HepG2 (cell line): Measurements from ENCODE around the gene ABCA4. TPM values are rescaled to one million over a fixed set of nuclear protein-coding genes. Genes with fewer than 3 reads are reported as not detected.

Experiments
- CC2D1A ChIP-seq: sonication (generic); formaldehyde crosslinking; IDR thresholded peaks from 2 replicates; pipeline ENCODE4 v1.8.1; 2023; ENCODE audit warnings: mild to moderate bottlenecking, missing genetic modification reagents
- DNMT3B ChIP-seq: conservative IDR thresholded peaks from 2 replicates; pipeline ENCODE4 v1.6.1; 2016; ENCODE audit warnings: missing biosample characterization, control low read depth
- FOXJ3 ChIP-seq: sonication (generic); formaldehyde crosslinking; IDR thresholded peaks from 2 replicates; pipeline ENCODE4 v1.4.0; 2020; ENCODE audit warnings: missing genetic modification reagents, mild to moderate bottlenecking, borderline replicate concordance
- HNRNPUL1 ChIP-seq: fragments of 200-400 bp; formaldehyde crosslinking; IDR thresholded peaks from 2 replicates; pipeline ENCODE4 v1.6.1; 2017; ENCODE audit warnings: low read depth, mild to moderate bottlenecking, low read length, moderate library complexity
- HOXA7 ChIP-seq: sonication (generic); formaldehyde crosslinking; IDR thresholded peaks from 2 replicates; pipeline ENCODE4 v1.8.1; 2022; ENCODE audit warnings: mild to moderate bottlenecking, missing genetic modification reagents, moderate library complexity
- HOXD1 ChIP-seq: sonication (generic); formaldehyde crosslinking; IDR thresholded peaks from 2 replicates; pipeline ENCODE4 v1.5.0; 2020; ENCODE audit warnings: missing genetic modification reagents
- KAT7 ChIP-seq: IDR thresholded peaks from 2 replicates; pipeline ENCODE4 v1.6.1; 2018; ENCODE audit warnings: borderline replicate concordance, missing compliant biosample characterization
- KMT2B ChIP-seq: IDR thresholded peaks from 2 replicates; pipeline ENCODE4 v1.6.1; 2016; ENCODE audit warnings: missing genetic modification reagents, missing compliant biosample characterization
- NBN ChIP-seq: fragments of 450-650 bp; conservative IDR thresholded peaks from 2 replicates; pipeline ENCODE4 v1.6.1; 2017
- NR3C1 ChIP-seq: sonication (generic); formaldehyde crosslinking; IDR thresholded peaks from 2 replicates; pipeline ENCODE4 v1.4.0; 2020; ENCODE audit warnings: missing genetic modification reagents
- SMAD1 ChIP-seq: sonication (generic); formaldehyde crosslinking; IDR thresholded peaks from 2 replicates; pipeline ENCODE4 v1.4.0; 2020; ENCODE audit warnings: missing genetic modification reagents, low read depth, mild to moderate bottlenecking, borderline replicate concordance
- SUZ12 ChIP-seq: fragments of 150-350 bp; IDR thresholded peaks from 2 replicates; pipeline ENCODE4 v1.6.1; 2014; ENCODE audit warnings: low read depth, low read length
- TBP ChIP-seq: sonication (generic); formaldehyde crosslinking; IDR thresholded peaks from 2 replicates; pipeline ENCODE4 v1.5.0; 2020; ENCODE audit warnings: missing genetic modification reagents
- TCF12 ChIP-seq, 2 experiments: fragments of 450-650 bp in 1 of 2; sonication (generic) in 1 of 2; formaldehyde crosslinking in 1 of 2; IDR thresholded peaks; 2 replicates each; pipeline versions ENCODE4 v1.6.1 to v1.8.0; 2017 to 2022; ENCODE audit warnings: antibody characterized with exemption in 1 of 2, mild to moderate bottlenecking in 1 of 2, missing genetic modification reagents in 1 of 2, moderate library complexity in 1 of 2
- ZNF12 ChIP-seq: sonication (generic); formaldehyde crosslinking; IDR thresholded peaks from 2 replicates; pipeline ENCODE4 v1.5.0; 2020; ENCODE audit warnings: missing genetic modification reagents
- ZNF17 ChIP-seq: sonication (generic); formaldehyde crosslinking; IDR thresholded peaks from 2 replicates; pipeline ENCODE4 v1.5.0; 2020; ENCODE audit warnings: mild to moderate bottlenecking, missing genetic modification reagents
- ZNF224 ChIP-seq: sonication (generic); formaldehyde crosslinking; IDR thresholded peaks from 2 replicates; pipeline ENCODE4 v1.5.0; 2020; ENCODE audit warnings: mild to moderate bottlenecking, missing genetic modification reagents
- ZNF333 ChIP-seq: sonication (generic); formaldehyde crosslinking; IDR thresholded peaks from 2 replicates; pipeline ENCODE4 v1.4.0; 2020; ENCODE audit warnings: mild to moderate bottlenecking, missing genetic modification reagents, borderline replicate concordance
- ZNF430 ChIP-seq: sonication (generic); formaldehyde crosslinking; IDR thresholded peaks from 2 replicates; pipeline ENCODE4 v1.9.0; 2021; ENCODE audit warnings: mild to moderate bottlenecking, missing genetic modification reagents
- ZNF543 ChIP-seq: sonication (generic); formaldehyde crosslinking; IDR thresholded peaks from 2 replicates; pipeline ENCODE4 v1.4.0; 2020; ENCODE audit warnings: mild to moderate bottlenecking, missing genetic modification reagents
- ZNF720 ChIP-seq: sonication (generic); formaldehyde crosslinking; IDR thresholded peaks from 2 replicates; pipeline ENCODE4 v1.4.0; 2020; ENCODE audit warnings: missing genetic modification reagents
- polyA plus RNA-seq, 8 experiments: library from polyadenylated mRNA; depleted of rRNA in 3 of 8; stranded (reverse) in 7 of 8; unstranded in 1 of 8; fragments of >200 nt; fragmentation: Illumina TruSeq in 4 of 8; extraction: Trizol in 4 of 8; gene quantifications; 2 replicates each; pipeline versions ENCODE4 v1.2.1 to v1.2.3, GENCODE V29; 2011 to 2016; ENCODE audit warnings: low read depth in 4 of 8, missing spikeins in 1 of 8, mixed read lengths in 1 of 8; ENCODE audit not compliant: insufficient read depth in 1 of 8
- total RNA-seq, 5 experiments: library from RNA; depleted of rRNA; stranded (reverse); fragments of >200 nt; fragmentation: Illumina TruSeq; extraction: Trizol; gene quantifications; 2 replicates each; pipeline ENCODE4 v1.2.3, GENCODE V29; 2016; ENCODE audit warnings: low read depth in 1 of 5
- TF ChIP-seq, protein P1 (sequence below): sonication (generic); formaldehyde crosslinking; IDR thresholded peaks from 2 replicates; pipeline ENCODE4 v1.4.0; 2020; ENCODE audit warnings: mild to moderate bottlenecking, missing genetic modification reagents
- TF ChIP-seq, protein P2 (sequence below): sonication (generic); formaldehyde crosslinking; IDR thresholded peaks from 2 replicates; pipeline ENCODE4 v1.5.1; 2020; ENCODE audit warnings: mild to moderate bottlenecking, missing genetic modification reagents, moderate library complexity
- TF ChIP-seq, protein P3 (sequence below): sonication (generic); formaldehyde crosslinking; IDR thresholded peaks from 2 replicates; pipeline ENCODE4 v1.5.0; 2020; ENCODE audit warnings: missing genetic modification reagents
- TF ChIP-seq, protein P4 (sequence below): fragments of 450-650 bp; IDR thresholded peaks from 2 replicates; pipeline ENCODE4 v1.6.1; 2017; ENCODE audit warnings: mild to moderate bottlenecking

The ABCA4 gene
- total and polyA plus RNA-seq, 2 of the 13 experiments (the other 11 are each of a cell fraction or from before 2014, with no cell fraction given), result 0.24 to 0.67 TPM

DNA sequence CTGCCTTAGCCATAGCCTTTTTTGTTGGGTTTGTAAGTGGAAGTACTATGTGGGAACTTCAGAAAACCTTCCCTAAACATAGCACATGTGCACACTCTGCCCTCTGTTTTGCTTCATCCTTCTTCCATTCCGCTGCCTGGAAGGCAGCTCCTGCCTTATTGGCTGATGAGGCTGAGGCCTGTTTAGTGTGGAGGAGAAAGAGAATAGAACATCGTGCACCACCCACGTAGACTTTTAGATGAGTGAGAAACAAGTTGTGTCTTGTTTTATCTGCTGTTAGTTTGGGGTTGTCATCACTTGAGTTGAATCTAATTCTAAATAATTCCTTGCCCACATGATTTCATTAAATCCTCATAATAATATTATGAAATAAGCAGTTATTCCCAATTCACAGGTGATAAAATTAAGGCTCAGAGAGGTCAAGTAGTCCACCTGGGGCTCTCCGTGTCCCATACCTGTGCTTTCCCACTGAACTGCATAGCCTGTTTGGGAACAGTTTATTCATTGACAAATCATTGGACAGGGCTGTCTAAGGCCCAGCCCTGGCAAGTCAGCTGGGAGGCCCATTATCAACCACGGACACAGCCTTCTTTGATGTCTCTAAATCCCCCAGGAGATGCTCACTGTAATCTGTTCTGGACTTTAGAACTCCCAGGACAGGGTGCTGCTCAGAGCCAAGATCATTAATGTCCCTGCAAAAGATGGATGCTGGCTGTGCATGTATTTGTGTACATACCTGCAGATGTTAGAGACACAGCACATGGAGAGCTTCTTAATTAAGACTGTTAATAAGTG is 93.0 kb downstream of the ABCA4 start (continued):
- TF ChIP-seq ZNF17 (CRISPR knock-in tag) (no peak), HOXD1 (CRISPR knock-in tag) (no peak), HOXA7 (CRISPR knock-in tag) (no peak), ZNF430 (no peak), ZNF224 (CRISPR knock-in tag) (no peak), SMAD1 (CRISPR knock-in tag) (no peak), ZNF333 (CRISPR knock-in tag) (no peak), KMT2B (CRISPR knock-in tag) (no peak), SUZ12 (no peak), TBP (CRISPR knock-in tag) (no peak), NR3C1 (CRISPR knock-in tag) (no peak), KAT7 (CRISPR knock-in tag) (no peak), CC2D1A (CRISPR knock-in tag) (no peak), FOXJ3 (CRISPR knock-in tag) (no peak; the same call in 1 of the 2 replicates), NBN (no peak), HNRNPUL1 (no peak), ZNF12 (CRISPR knock-in tag) (no peak), TCF12 (IDR thresholded peaks at IDR 0.05) (no peak), TCF12 (CRISPR knock-in tag; IDR thresholded peaks at IDR 0.05) (no peak), DNMT3B (CRISPR knock-in tag) (no peak), ZNF543 (CRISPR knock-in tag) (no peak), ZNF720 (CRISPR knock-in tag) (no peak)
- TF ChIP-seq, protein P1, sequence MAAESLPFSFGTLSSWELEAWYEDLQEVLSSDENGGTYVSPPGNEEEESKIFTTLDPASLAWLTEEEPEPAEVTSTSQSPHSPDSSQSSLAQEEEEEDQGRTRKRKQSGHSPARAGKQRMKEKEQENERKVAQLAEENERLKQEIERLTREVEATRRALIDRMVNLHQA (CRISPR knock-in tag), result no peak
- TF ChIP-seq, protein P2, sequence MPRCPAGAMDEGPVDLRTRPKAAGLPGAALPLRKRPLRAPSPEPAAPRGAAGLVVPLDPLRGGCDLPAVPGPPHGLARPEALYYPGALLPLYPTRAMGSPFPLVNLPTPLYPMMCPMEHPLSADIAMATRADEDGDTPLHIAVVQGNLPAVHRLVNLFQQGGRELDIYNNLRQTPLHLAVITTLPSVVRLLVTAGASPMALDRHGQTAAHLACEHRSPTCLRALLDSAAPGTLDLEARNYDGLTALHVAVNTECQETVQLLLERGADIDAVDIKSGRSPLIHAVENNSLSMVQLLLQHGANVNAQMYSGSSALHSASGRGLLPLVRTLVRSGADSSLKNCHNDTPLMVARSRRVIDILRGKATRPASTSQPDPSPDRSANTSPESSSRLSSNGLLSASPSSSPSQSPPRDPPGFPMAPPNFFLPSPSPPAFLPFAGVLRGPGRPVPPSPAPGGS (CRISPR knock-in tag), result no peak
- TF ChIP-seq, protein P3, sequence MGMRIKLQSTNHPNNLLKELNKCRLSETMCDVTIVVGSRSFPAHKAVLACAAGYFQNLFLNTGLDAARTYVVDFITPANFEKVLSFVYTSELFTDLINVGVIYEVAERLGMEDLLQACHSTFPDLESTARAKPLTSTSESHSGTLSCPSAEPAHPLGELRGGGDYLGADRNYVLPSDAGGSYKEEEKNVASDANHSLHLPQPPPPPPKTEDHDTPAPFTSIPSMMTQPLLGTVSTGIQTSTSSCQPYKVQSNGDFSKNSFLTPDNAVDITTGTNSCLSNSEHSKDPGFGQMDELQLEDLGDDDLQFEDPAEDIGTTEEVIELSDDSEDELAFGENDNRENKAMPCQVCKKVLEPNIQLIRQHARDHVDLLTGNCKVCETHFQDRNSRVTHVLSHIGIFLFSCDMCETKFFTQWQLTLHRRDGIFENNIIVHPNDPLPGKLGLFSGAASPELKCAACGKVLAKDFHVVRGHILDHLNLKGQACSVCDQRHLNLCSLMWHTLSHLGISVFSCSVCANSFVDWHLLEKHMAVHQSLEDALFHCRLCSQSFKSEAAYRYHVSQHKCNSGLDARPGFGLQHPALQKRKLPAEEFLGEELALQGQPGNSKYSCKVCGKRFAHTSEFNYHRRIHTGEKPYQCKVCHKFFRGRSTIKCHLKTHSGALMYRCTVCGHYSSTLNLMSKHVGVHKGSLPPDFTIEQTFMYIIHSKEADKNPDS (CRISPR knock-in tag), result no peak
- TF ChIP-seq, protein P4, sequence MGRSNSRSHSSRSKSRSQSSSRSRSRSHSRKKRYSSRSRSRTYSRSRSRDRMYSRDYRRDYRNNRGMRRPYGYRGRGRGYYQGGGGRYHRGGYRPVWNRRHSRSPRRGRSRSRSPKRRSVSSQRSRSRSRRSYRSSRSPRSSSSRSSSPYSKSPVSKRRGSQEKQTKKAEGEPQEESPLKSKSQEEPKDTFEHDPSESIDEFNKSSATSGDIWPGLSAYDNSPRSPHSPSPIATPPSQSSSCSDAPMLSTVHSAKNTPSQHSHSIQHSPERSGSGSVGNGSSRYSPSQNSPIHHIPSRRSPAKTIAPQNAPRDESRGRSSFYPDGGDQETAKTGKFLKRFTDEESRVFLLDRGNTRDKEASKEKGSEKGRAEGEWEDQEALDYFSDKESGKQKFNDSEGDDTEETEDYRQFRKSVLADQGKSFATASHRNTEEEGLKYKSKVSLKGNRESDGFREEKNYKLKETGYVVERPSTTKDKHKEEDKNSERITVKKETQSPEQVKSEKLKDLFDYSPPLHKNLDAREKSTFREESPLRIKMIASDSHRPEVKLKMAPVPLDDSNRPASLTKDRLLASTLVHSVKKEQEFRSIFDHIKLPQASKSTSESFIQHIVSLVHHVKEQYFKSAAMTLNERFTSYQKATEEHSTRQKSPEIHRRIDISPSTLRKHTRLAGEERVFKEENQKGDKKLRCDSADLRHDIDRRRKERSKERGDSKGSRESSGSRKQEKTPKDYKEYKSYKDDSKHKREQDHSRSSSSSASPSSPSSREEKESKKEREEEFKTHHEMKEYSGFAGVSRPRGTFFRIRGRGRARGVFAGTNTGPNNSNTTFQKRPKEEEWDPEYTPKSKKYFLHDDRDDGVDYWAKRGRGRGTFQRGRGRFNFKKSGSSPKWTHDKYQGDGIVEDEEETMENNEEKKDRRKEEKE, result no peak
